Measurements from ENCODE around the gene PGA4.

DNA sequence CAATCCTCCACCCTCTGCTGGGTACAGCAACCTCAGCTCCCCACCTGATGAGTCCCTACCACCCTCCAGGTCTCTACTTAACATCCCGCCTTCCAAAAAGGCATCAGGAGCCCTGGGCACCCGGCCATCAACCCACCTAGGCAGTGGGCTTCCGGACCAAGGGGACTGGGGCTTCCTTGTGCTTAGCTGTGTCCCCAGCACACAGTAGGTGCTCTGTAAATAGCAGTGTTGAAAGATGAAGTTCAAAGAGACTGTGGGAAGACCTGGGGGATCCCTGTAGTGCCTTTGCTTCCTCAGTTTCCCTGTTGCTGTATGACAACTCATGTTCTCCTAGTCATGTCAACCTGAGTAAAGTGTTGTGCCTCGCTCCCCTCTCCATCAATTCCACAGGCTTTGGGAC is 51.9 kb downstream of the PGA4 start:
- TF ChIP-seq CTCF (IDR thresholded peaks at IDR 0.05; ENCODE audit: control extremely low read depth in 1 of 3, insufficient read depth in 1 of 3, low read depth in 1 of 3, low read length in 3 of 3), result no peak
- TF ChIP-seq POLR2A (IDR thresholded peaks at IDR 0.05; ENCODE audit: control extremely low read depth in 1 of 2, low read depth in 2 of 2, low read length in 2 of 2), result no peak
- no peak for TF ChIP-seq SUZ12 (IDR thresholded peaks at IDR 0.05; ENCODE audit: low read length)
- no peak for TF ChIP-seq ASH2L (IDR thresholded peaks at IDR 0.05; ENCODE audit: low read length)
